H9 (cell line): ENCODE results near the gene MGAT4A. TPM values are rescaled to one million over a fixed set of nuclear protein-coding genes. Genes with fewer than 3 reads are reported as not detected.

ENCODE experiments used
- DNase-seq: peaks from one replicate; pipeline ENCODE4 v3.0.0-alpha.2; 2017
- H2AFZ ChIP-seq: one replicate; pipeline ENCODE4 v1.6.1; 2013; ENCODE audit warnings: mild to moderate bottlenecking, low read length, control low read depth, moderate library complexity
- H2AK5ac ChIP-seq: 2 replicates; pipeline ENCODE4 v1.6.1; 2013; ENCODE audit warnings: low read length, control low read depth, mixed read lengths; ENCODE audit not compliant: insufficient read length
- H2BK120ac ChIP-seq: one replicate; pipeline ENCODE4 v1.6.1; 2013; ENCODE audit warnings: low read depth, mild to moderate bottlenecking, low read length, control low read depth, inconsistent platforms; ENCODE audit not compliant: poor library complexity, severe bottlenecking
- H2BK12ac ChIP-seq: 2 replicates; pipeline ENCODE4 v1.6.1; 2013; ENCODE audit warnings: low read length, control low read depth, mixed read lengths, low read depth; ENCODE audit not compliant: insufficient read length
- H2BK15ac ChIP-seq: 2 replicates; pipeline ENCODE4 v1.6.1; 2013; ENCODE audit warnings: low read depth, low read length, control low read depth
- H2BK20ac ChIP-seq: one replicate; pipeline ENCODE4 v1.6.1; 2013; ENCODE audit warnings: low read depth, mild to moderate bottlenecking, low read length, control low read depth, inconsistent platforms; ENCODE audit not compliant: poor library complexity, severe bottlenecking
- H2BK5ac ChIP-seq: 2 replicates; pipeline ENCODE4 v1.6.1; 2013; ENCODE audit warnings: low read length, control low read depth, mixed read lengths; ENCODE audit not compliant: insufficient read length
- H3K14ac ChIP-seq: 2 replicates; pipeline ENCODE4 v1.6.1; 2013; ENCODE audit warnings: low read length, control low read depth; ENCODE audit not compliant: insufficient read depth
- H3K18ac ChIP-seq: 2 replicates; pipeline ENCODE4 v1.6.1; 2013; ENCODE audit warnings: low read depth, mild to moderate bottlenecking, mixed read lengths, low read length, control low read depth; ENCODE audit not compliant: insufficient read length
- H3K23ac ChIP-seq: 2 replicates; pipeline ENCODE4 v1.6.1; 2013; ENCODE audit warnings: low read length, control low read depth, mixed read lengths, low read depth; ENCODE audit not compliant: insufficient read length
- H3K23me2 ChIP-seq: 2 replicates; pipeline ENCODE4 v1.6.1; 2013; ENCODE audit warnings: low read depth, mild to moderate bottlenecking, mixed read lengths, low read length, control low read depth; ENCODE audit not compliant: insufficient read length, poor library complexity, severe bottlenecking
- H3K27ac ChIP-seq: 2 replicates; pipeline ENCODE4 v1.5.1; 2013; ENCODE audit warnings: low read length, control low read depth, mixed read lengths, low read depth; ENCODE audit not compliant: insufficient read length
- H3K27me3 ChIP-seq: 2 replicates; pipeline ENCODE4 v1.6.1; 2013; ENCODE audit warnings: low read length, control low read depth, inconsistent platforms; ENCODE audit not compliant: insufficient read depth
- H3K4ac ChIP-seq: 2 replicates; pipeline ENCODE4 v1.6.1; 2013; ENCODE audit warnings: low read depth, mild to moderate bottlenecking, control low read depth, inconsistent platforms, low read length, moderate library complexity
- H3K4me1 ChIP-seq: 2 replicates; pipeline ENCODE4 v1.6.1; 2013; ENCODE audit warnings: low read length, control low read depth, inconsistent platforms; ENCODE audit not compliant: insufficient read depth
- H3K4me2 ChIP-seq: 2 replicates; pipeline ENCODE4 v1.6.1; 2013; ENCODE audit warnings: low read length, control low read depth, mixed read lengths; ENCODE audit not compliant: insufficient read length, insufficient read depth
- H3K56ac ChIP-seq: 2 replicates; pipeline ENCODE4 v1.6.1; 2013; ENCODE audit warnings: low read depth, mild to moderate bottlenecking, mixed read lengths, low read length, control low read depth; ENCODE audit not compliant: insufficient read length
- H3K79me1 ChIP-seq: 2 replicates; pipeline ENCODE4 v1.6.1; 2013; ENCODE audit warnings: low read depth, mild to moderate bottlenecking, moderate library complexity, low read length, control low read depth, inconsistent platforms; ENCODE audit not compliant: insufficient read depth, poor library complexity, severe bottlenecking
- H3K79me2 ChIP-seq: 2 replicates; pipeline ENCODE4 v1.6.1; 2013; ENCODE audit warnings: low read length, control low read depth, inconsistent platforms; ENCODE audit not compliant: insufficient read depth
- H3K9ac ChIP-seq: 2 replicates; pipeline ENCODE4 v1.6.1; 2013; ENCODE audit warnings: low read length, control low read depth, mixed read lengths; ENCODE audit not compliant: insufficient read length; ENCODE audit errors: extremely low read depth
- H3K9me3 ChIP-seq: one replicate; pipeline ENCODE4 v1.6.1; 2013; ENCODE audit warnings: low read depth, low read length, inconsistent platforms; ENCODE audit not compliant: control insufficient read depth
- H3T11ph ChIP-seq: one replicate; pipeline ENCODE4 v1.6.1; 2013; ENCODE audit warnings: mild to moderate bottlenecking, low read length, control low read depth, inconsistent platforms
- H4K20me1 ChIP-seq: one replicate; pipeline ENCODE4 v1.6.1; 2013; ENCODE audit not compliant: control insufficient read depth, insufficient read length, insufficient read depth
- H4K5ac ChIP-seq: 2 replicates; pipeline ENCODE4 v1.6.1; 2013; ENCODE audit warnings: low read depth, mild to moderate bottlenecking, mixed read lengths, low read length, control low read depth; ENCODE audit not compliant: insufficient read length
- H4K8ac ChIP-seq: replicated peaks from 2 replicates; pipeline ENCODE4 v1.6.1; 2013; ENCODE audit warnings: low read length, control low read depth, mixed read lengths, low read depth; ENCODE audit not compliant: insufficient read length
- H4K91ac ChIP-seq: 2 replicates; pipeline ENCODE4 v1.6.1; 2013; ENCODE audit warnings: low read depth, mild to moderate bottlenecking, moderate library complexity, mixed read lengths, low read length, control low read depth; ENCODE audit not compliant: insufficient read length
- H3K27ac Mint-ChIP-seq, 3 experiments: 2 replicates in 2 of 3; 3 replicates in 1 of 3; pipeline ENCODE4 v1.8.0; 2020 to 2021; ENCODE audit warnings: mixed read lengths in 3 of 3, mild to moderate bottlenecking in 1 of 3, moderate library complexity in 1 of 3
- H3K27me3 Mint-ChIP-seq: 2 replicates; pipeline ENCODE4 v1.8.0; 2021; ENCODE audit warnings: low read depth, mild to moderate bottlenecking, moderate library complexity, mixed read lengths
- H3K36me3 Mint-ChIP-seq, 3 experiments: 2 replicates in 2 of 3; 3 replicates in 1 of 3; pipeline ENCODE4 v1.8.0; 2020 to 2021; ENCODE audit warnings: low read depth in 3 of 3, mixed read lengths in 3 of 3; ENCODE audit not compliant: insufficient read depth in 1 of 3
- H3K4me1 Mint-ChIP-seq, 2 experiments: 2 replicates each; pipeline ENCODE4 v1.8.0; 2020; ENCODE audit warnings: mixed read lengths in 2 of 2
- H3K4me3 Mint-ChIP-seq, 2 experiments: 2 replicates in 1 of 2; 3 replicates in 1 of 2; pipeline ENCODE4 v1.8.0; 2020 to 2021; ENCODE audit warnings: mild to moderate bottlenecking in 2 of 2, mixed read lengths in 2 of 2, moderate library complexity in 1 of 2
- H3K9me3 Mint-ChIP-seq, 2 experiments: 2 replicates in 1 of 2; 3 replicates in 1 of 2; pipeline ENCODE4 v1.8.0; 2020; ENCODE audit warnings: mild to moderate bottlenecking in 2 of 2, mixed read lengths in 2 of 2, moderate library complexity in 1 of 2
- WGBS: extraction: QIAGEN DNeasy Blood & Tissue Kit; methylation state at CpG from one replicate; pipeline ENCODE4 v1.1.7; 2013; ENCODE audit warnings: missing lambda C conversion rate, low lambda C conversion rate, mixed read lengths; ENCODE audit not compliant: insufficient read length; ENCODE audit errors: extremely low coverage; 5-methylcytosine and 5-hydroxymethylcytosine counted together
- total RNA-seq: library from RNA; stranded (reverse); gene quantifications from 2 replicates; pipeline ENCODE4 v1.2.1, GENCODE V29; 2021
- TF ChIP-seq, protein P1 (sequence below): fragments of 200-600 bp; sonication (generic); conservative IDR thresholded peaks from 3 replicates; pipeline ENCODE4 v1.8.0; 2021; ENCODE audit warnings: antibody characterized with exemption, mild to moderate bottlenecking

MGAT4A gene
- total RNA-seq, 1 experiment from 2014 or later = 3.5 TPM

DNA sequence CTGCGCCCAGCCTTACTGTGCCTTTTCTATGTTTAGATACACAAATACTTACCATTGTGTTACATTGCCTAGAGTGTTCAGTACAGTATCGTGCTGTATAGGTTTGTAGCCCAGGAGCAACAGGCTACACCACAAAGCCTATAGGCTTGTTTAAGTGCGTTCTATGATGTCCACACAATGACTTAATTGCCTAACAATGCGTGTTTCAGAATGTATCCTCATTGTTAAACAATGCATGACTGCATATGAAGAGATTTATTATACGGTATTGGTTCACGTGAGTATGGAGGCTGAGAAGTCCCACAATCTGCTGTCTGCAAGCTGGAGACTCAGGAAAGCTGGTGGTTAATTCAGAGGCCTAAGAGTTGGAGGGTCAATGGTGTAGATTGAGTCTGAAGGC is 46.1 kb upstream of the MGAT4A start:
- no CpG with 5 or more reads among the region's 6 CpGs for WGBS
- H3K27me3 Mint-ChIP-seq = peaks cover 6% of the 10 kb centered on the region

More for the DNA sequence above, 46.1 kb upstream of the MGAT4A start:
- H4K91ac ChIP-seq = no peak overlapping the region
- Mint-ChIP-seq H3K4me1 (peaks cover 23 to 41% of the 10 kb centered on the region in 2 experiments), H3K27ac (no peak overlapping the region), H3K4me3 (no peak overlapping the region), H3K9me3 (peaks cover 12 to 14% of the 10 kb centered on the region in 2 experiments), H3K36me3 (peaks cover 0 to 9% (median 0%) of the 10 kb centered on the region in 3 experiments; a peak in 3 of 7 replicates)
- peaks cover 2% of the 10 kb centered on the region; the same call in 1 of the 2 replicates for H3K4me1 ChIP-seq
- H2AFZ ChIP-seq = no peak overlapping the region
- H3K23me2 ChIP-seq = no peaks in the 10 kb centered on the region
- H2BK5ac ChIP-seq = no peak overlapping the region
- H3K14ac ChIP-seq = no peak overlapping the region
- H2BK20ac ChIP-seq = no peak overlapping the region
- no peak overlapping the region for H3K4ac ChIP-seq
- H3K23ac ChIP-seq = no peak overlapping the region
- TF ChIP-seq, protein P1, sequence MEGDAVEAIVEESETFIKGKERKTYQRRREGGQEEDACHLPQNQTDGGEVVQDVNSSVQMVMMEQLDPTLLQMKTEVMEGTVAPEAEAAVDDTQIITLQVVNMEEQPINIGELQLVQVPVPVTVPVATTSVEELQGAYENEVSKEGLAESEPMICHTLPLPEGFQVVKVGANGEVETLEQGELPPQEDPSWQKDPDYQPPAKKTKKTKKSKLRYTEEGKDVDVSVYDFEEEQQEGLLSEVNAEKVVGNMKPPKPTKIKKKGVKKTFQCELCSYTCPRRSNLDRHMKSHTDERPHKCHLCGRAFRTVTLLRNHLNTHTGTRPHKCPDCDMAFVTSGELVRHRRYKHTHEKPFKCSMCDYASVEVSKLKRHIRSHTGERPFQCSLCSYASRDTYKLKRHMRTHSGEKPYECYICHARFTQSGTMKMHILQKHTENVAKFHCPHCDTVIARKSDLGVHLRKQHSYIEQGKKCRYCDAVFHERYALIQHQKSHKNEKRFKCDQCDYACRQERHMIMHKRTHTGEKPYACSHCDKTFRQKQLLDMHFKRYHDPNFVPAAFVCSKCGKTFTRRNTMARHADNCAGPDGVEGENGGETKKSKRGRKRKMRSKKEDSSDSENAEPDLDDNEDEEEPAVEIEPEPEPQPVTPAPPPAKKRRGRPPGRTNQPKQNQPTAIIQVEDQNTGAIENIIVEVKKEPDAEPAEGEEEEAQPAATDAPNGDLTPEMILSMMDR = no peak
- no peaks in the 10 kb centered on the region for H3K27me3 ChIP-seq
- no peaks in the 10 kb centered on the region for H3K79me2 ChIP-seq
- H2BK12ac ChIP-seq = no peak overlapping the region
- no peak overlapping the region for H3K9ac ChIP-seq
- no peak overlapping the region for H3T11ph ChIP-seq
- no peak overlapping the region for H2AK5ac ChIP-seq
- no peak overlapping the region for H3K56ac ChIP-seq
- no peak overlapping the region for H2BK15ac ChIP-seq
- no peak overlapping the region for H3K18ac ChIP-seq
- H4K20me1 ChIP-seq = no peaks in the 10 kb centered on the region
- H3K4me2 ChIP-seq = no peak overlapping the region
- no peaks in the 10 kb centered on the region for H3K79me1 ChIP-seq
- H3K9me3 ChIP-seq = no peaks in the 10 kb centered on the region
- no peak overlapping the region for H4K8ac ChIP-seq
- H2BK120ac ChIP-seq = no peak overlapping the region
- no peak for DNase-seq
- H4K5ac ChIP-seq = no peak overlapping the region
- no peak overlapping the region for H3K27ac ChIP-seq
